AG09309 (cell line): ENCODE measurements around the gene PKN3.

Source experiments
- DNase-seq: peaks from one replicate; pipeline ENCODE4 v3.0.0-alpha.2; 2010; ENCODE audit warnings: low read depth
- H3K4me3 ChIP-seq: 2 replicates; pipeline ENCODE4 v1.5.1; 2011; ENCODE audit warnings: mild to moderate bottlenecking, low read depth, low read length, moderate library complexity; ENCODE audit not compliant: control insufficient read depth
- CTCF ChIP-seq: IDR thresholded peaks from 2 replicates; pipeline ENCODE4 v1.5.1; 2011; ENCODE audit warnings: mild to moderate bottlenecking, low read depth, low read length, inconsistent platforms; ENCODE audit not compliant: insufficient read depth, control insufficient read depth; ENCODE audit errors: missing control alignments

PKN3 gene

GRCh38 chr9:128747241-128747640 is 44.9 kb downstream of the PKN3 start:
- no peak for TF ChIP-seq CTCF
- H3K4me3 ChIP-seq, result no peak overlapping the region
- no peak for DNase-seq

GRCh38 chr9:128750926-128751595 is 48.8 kb downstream of the PKN3 start:
- TF ChIP-seq CTCF, result no peak
- no peak overlapping the region for H3K4me3 ChIP-seq
- no peak for DNase-seq

GRCh38 chr9:128753627-128754026 is 51.3 kb downstream of the PKN3 start:
- no peak overlapping the region for H3K4me3 ChIP-seq
- DNase-seq, result no peak
- no peak for TF ChIP-seq CTCF

- no peak for DNase-seq
- H3K4me3 ChIP-seq, result no peak overlapping the region
- no peak for TF ChIP-seq CTCF
These were observed 55.3 kb downstream of the PKN3 start for GRCh38 chr9:128757602-128758001.

- DNase-seq, result no peak
- H3K4me3 ChIP-seq, result no peak overlapping the region
- no peak for TF ChIP-seq CTCF
These were observed 60.6 kb downstream of the PKN3 start for GRCh38 chr9:128762671-128763449.

- H3K4me3 ChIP-seq, result no peak overlapping the region
- no peak for TF ChIP-seq CTCF
- DNase-seq, result no peak
These were observed 62.1 kb downstream of the PKN3 start for GRCh38 chr9:128764361-128764760.
